ENCODE results near the gene STAT3. TPM values are rescaled to one million over a fixed set of nuclear protein-coding genes. Genes with fewer than 3 reads are reported as not detected.

STAT3 gene
- total RNA-seq, 4 donors from 2014 or later, result 178 to 219 (median 191) TPM

DNA sequence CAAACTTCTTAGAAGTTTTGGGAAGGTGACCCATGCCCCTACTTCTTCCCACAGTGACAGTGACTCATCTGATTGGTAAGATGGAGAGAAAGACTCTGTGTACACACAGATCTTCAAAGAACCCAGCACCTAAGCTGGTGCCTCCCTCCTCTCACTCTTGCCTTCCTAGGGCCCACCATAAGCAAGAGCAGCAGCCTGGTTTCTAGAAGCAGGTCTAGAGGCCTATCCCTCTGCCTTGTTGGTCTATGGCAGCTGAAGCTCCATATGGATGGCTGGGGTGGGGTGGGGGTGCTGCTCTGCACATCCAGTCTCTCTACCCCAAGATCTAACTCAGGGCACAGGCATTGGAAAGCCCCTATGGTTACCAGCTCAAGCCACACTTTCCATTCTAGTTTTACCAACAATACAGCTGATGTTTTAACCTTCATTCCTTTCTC lies 47.5 kb downstream of the STAT3 start:
- no peaks in the 10 kb centered on the region for H3K9me3 ChIP-seq
- TF ChIP-seq, protein P1, sequence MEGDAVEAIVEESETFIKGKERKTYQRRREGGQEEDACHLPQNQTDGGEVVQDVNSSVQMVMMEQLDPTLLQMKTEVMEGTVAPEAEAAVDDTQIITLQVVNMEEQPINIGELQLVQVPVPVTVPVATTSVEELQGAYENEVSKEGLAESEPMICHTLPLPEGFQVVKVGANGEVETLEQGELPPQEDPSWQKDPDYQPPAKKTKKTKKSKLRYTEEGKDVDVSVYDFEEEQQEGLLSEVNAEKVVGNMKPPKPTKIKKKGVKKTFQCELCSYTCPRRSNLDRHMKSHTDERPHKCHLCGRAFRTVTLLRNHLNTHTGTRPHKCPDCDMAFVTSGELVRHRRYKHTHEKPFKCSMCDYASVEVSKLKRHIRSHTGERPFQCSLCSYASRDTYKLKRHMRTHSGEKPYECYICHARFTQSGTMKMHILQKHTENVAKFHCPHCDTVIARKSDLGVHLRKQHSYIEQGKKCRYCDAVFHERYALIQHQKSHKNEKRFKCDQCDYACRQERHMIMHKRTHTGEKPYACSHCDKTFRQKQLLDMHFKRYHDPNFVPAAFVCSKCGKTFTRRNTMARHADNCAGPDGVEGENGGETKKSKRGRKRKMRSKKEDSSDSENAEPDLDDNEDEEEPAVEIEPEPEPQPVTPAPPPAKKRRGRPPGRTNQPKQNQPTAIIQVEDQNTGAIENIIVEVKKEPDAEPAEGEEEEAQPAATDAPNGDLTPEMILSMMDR (IDR thresholded peaks at IDR 0.05), result no peak
- TF ChIP-seq POLR2A (IDR thresholded peaks at IDR 0.05), result no peak
- H3K27me3 ChIP-seq, result no peaks in the 10 kb centered on the region
- peak overlapping the region in 1 of 4 donors; percentile 55 for H3K27ac ChIP-seq
- H3K4me3 ChIP-seq, result no peak overlapping the region
- H3K36me3 ChIP-seq, result peaks cover 0 to 90% (median 0%) of the 10 kb centered on the region in 3 donors
- DNase-seq, result no peak
- H3K4me1 ChIP-seq, result no peaks in the 10 kb centered on the region

DNA sequence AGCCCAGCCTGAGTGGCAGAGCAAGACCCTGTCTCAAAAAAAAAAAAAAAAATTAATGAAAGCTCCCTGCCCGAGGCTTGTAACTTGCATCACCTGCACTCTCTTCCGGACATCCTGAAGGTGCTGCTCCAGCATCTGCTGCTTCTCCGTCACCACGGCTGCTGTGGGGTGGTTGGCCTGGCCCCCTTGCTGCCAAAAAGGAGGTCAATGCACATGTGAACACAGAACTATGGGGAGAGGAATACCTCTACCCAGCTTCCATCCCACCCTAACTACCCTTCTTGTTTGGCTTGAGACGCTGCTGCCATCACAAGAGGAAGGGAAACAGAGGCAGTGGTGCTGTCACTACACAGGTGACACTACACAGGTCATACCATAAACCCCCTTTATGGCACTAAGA lies 49.0 kb downstream of the STAT3 start:
- no peak for DNase-seq
- peaks cover 0 to 90% (median 0%) of the 10 kb centered on the region in 3 donors for H3K36me3 ChIP-seq
- TF ChIP-seq POLR2A (IDR thresholded peaks at IDR 0.05), result no peak
- TF ChIP-seq, protein P1 (IDR thresholded peaks at IDR 0.05), result no peak

DNA sequence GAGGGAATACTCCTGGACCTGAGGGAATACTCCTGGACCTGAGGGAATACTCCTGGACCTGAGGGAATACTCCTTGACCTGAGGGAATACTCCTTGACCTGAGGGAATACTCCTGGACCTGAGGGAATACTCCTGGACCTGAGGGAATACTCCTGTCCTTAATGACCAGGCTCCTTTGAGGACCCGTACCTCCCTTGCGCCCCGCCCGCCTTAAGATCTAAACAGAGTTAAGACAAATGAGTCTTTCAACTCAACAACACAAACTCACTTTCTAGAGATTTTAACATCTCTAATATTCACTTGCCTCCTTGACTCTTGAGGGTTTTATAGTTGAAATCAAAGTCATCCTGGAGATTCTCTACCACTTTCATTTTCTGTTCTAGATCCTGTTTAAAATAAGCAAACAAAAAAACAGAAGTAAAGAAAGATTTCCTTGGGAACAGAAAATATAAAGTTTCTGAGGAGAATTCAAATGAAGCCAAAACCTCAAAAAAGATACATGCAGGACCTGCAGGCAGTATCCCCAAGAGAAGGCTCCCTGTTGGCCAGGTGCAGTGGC lies 49.7 kb downstream of the STAT3 start:
- Histone ChIP-seq H3K36me3 (peaks cover 0 to 90% (median 0%) of the 10 kb centered on the region in 3 donors), H3K4me3 (no peak overlapping the region), H3K27me3 (no peaks in the 10 kb centered on the region), H3K9me3 (no peaks in the 10 kb centered on the region), H3K27ac (peak overlapping the region in 1 of 4 donors; percentile 40), H3K4me1 (no peaks in the 10 kb centered on the region)
- DNase-seq, result no peak
- TF ChIP-seq POLR2A (IDR thresholded peaks at IDR 0.05), result no peak
- TF ChIP-seq, protein P1 (IDR thresholded peaks at IDR 0.05), result no peak

More for the DNA sequence above, 49.0 kb downstream of the STAT3 start:
- Histone ChIP-seq H3K4me1 (no peaks in the 10 kb centered on the region), H3K27me3 (no peaks in the 10 kb centered on the region), H3K4me3 (no peak overlapping the region), H3K27ac (no peak overlapping the region), H3K9me3 (no peaks in the 10 kb centered on the region)

DNA sequence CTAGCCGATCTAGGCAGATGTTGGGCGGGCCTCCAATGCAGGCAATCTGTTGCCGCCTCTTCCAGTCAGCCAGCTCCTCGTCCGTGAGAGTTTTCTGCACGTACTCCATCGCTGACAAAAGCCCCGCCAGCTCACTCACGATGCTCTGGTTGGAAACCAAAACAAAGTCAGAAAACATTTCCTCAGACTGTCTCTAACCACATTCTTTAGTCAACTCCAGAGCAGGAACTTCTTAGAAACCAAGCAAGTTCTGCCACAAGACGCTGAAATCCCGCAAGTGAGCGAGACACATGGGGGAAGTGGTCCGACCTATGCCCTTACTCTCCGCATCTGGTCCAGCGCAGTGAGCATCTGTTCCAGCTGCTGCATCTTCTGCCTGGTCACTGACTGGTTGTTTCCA lies 50.8 kb downstream of the STAT3 start:
- peaks cover 0 to 92% (median 0%) of the 10 kb centered on the region in 3 donors for H3K36me3 ChIP-seq
- H3K27ac ChIP-seq, result peak overlapping the region; percentile 0 to 51 (median 18)
- H3K4me1 ChIP-seq, result no peaks in the 10 kb centered on the region
- peak in 2 of 3 donors; percentile 52 to 71 for DNase-seq
- TF ChIP-seq, protein P1 (IDR thresholded peaks at IDR 0.05), result no peak
- no peak for TF ChIP-seq POLR2A (IDR thresholded peaks at IDR 0.05)
- H3K4me3 ChIP-seq, result no peak overlapping the region
- no peaks in the 10 kb centered on the region for H3K27me3 ChIP-seq
- H3K9me3 ChIP-seq, result no peaks in the 10 kb centered on the region

DNA sequence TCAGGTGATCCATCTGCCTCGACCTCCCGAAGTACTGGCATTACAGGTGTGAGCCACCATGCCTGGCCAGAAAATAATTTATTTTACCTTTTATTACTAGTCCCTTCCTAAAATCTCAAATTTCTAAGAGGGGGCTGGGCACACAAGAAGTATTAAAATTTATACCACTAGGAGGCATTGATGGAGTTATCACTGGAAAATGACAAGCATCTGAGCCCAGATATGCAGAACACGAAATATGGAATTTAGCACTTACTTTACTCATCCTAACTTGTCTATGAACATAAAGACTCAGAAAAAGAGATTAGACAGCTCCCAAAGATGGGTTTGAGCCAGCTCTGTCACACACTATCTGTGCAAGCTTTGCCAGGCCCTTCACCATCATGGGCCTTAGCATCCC lies 53.6 kb downstream of the STAT3 start:
- Histone ChIP-seq H3K4me1 (peaks cover 0 to 3% (median 0%) of the 10 kb centered on the region in 4 donors), H3K27ac (no peak overlapping the region), H3K27me3 (no peaks in the 10 kb centered on the region), H3K36me3 (peaks cover 0 to 94% (median 0%) of the 10 kb centered on the region in 3 donors), H3K4me3 (no peak overlapping the region), H3K9me3 (no peaks in the 10 kb centered on the region)
- no peak for DNase-seq
- TF ChIP-seq POLR2A (IDR thresholded peaks at IDR 0.05), result no peak
- TF ChIP-seq, protein P1 (IDR thresholded peaks at IDR 0.05), result peak in 2 of 6 experiments; percentile 13 to 14
